Activated CD4-positive, CD25-positive, alpha-beta regulatory T cell treated with anti-CD3 and anti-CD28 coated beads, Interleukin-2, amount 50 U/mL, for 24 hours (primary cell): ENCODE results near the gene DHX57.
"Not testable (repeated sequence)": the region's sequence is repeated elsewhere in the genome, so short reads cannot be mapped to it uniquely, and the experiment has no call there.

Experiments used
- ATAC-seq, 2 donors: fragments of 150-1000 bp; cut with Tn5 transposase; one replicate each; pipeline ENCODE4 v1.10.0; 2021; ENCODE audit warnings: mild to moderate bottlenecking in 1 of 2, moderate library complexity in 1 of 2

The DHX57 gene

DNA sequence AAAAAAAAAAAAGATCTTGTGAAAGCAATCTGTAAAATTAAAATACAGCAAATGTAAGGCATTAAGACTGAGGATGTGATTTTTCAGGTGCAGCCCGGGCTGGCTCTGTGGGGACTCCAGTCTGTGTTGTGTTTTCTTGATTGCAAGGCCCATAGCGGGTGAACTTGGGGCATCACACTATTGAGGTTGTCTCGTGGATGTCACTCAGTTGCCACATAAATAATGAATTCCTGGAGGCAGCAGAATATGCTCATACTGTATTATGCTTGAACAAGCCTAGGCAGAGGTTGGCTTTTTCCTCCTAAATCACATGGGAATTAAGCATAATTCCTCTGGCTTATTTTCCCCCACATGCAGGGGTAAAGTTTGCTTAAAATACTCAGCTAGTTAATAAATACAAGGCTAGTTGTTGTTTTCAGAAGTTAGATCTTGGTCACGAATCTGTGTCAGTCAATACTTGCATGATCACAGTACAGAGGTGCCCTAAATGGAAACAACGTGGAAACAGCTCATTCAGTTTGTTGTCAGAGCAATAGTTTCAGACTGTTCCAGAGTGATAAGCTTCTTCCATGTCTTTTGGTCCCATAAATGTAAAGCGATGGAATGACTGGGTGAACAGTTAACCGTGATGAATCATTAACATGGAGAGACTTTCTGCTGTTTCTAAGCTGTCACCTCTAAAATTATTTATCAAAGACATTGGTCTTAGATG lies 81.3 kb downstream of the DHX57 start:
- no peak for ATAC-seq

DNA sequence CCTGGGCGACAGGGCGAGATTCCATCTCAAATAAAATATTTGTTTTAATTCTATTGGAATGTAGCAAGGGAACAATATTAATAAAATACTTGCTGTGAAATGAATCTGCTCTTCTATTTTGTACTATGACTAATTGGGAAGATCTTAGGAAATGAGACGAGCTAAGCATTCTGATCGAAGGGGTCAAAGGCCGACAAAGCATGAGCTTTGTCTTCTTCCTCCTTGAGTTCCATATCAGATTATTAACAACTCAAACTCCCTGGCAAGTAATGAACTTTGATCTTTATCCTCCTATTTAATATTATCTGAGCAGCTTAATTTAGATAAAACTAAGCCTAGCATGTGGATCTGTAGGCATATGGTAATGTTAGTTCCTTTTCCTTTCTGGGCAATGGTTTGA lies 82.2 kb downstream of the DHX57 start:
- ATAC-seq = no peak

GRCh38 chr2:38792751-38793150 lies 83.0 kb downstream of the DHX57 start:
- ATAC-seq = no peak

- ATAC-seq = not testable (repeated sequence)
Measured at GRCh38 chr2:38792321-38792720, 83.4 kb downstream of the DHX57 start.

- ATAC-seq = no peak
Measured at GRCh38 chr2:38791744-38792143, 84.0 kb downstream of the DHX57 start.

DNA sequence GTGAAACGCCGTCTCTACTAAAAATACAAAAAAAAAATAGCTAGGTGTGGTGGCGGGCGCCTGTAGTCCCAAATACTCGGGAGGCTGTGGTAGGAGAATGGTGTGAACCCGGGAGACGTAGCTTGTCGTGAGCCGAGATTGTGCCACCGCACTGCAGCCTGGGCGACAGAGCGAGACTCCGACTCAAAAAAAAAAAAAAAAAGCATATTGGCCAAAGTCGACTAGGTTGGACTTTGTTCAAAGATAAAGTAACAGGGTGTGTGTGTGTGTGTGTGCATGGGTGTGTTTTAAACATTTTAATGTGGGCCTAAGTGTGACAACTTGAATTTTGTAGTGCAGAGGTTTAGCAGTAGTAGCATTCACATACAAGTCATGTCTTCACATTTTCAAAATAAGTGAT lies 86.0 kb downstream of the DHX57 start:
- no peak for ATAC-seq

DNA sequence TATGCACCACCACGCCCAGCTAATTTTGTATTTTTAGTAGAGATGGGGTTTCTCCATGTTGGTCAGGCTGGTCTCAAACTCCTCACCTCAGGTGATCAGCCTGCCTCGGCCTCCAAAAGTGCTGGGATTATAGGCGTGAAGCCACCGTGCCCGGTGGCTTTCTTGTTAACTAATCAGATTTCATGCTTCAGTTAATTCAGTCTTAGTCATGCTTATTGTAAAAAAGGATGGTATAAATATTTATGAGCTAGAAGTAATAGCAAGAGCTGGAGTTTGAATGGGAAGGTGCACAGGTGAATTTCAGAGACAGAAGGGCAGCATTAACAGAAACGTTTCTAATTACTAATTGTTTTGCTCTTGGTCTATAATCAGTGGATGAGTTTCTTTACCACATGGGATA lies 87.4 kb downstream of the DHX57 start:
- no peak for ATAC-seq

DNA sequence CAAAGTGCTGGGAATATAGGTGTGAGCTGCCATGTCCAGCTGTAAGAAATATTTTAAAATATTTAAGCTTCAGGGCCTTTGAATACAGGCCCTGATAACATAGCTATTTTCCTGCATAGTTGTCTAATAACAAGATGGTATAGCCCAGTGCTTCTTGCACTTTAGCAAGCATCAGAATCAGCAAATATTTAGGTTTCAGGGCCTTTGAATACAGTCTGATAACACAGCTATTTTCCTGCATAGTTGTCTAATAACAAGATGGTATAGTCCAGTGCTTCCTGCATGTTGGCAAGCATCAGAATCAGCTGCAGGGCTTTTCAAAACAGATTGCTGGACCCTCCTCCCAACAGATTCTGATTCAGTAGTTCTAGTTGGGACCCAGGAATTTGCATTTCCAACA lies 92.1 kb downstream of the DHX57 start:
- no peak for ATAC-seq

GRCh38 chr2:38778687-38779082 lies 97.0 kb downstream of the DHX57 start:
- no peak for ATAC-seq

- ATAC-seq = no peak
Measured at GRCh38 chr2:38776531-38776930, 99.2 kb downstream of the DHX57 start.

- ATAC-seq = no peak
Measured at GRCh38 chr2:38775921-38776225, 99.9 kb downstream of the DHX57 start.

DNA sequence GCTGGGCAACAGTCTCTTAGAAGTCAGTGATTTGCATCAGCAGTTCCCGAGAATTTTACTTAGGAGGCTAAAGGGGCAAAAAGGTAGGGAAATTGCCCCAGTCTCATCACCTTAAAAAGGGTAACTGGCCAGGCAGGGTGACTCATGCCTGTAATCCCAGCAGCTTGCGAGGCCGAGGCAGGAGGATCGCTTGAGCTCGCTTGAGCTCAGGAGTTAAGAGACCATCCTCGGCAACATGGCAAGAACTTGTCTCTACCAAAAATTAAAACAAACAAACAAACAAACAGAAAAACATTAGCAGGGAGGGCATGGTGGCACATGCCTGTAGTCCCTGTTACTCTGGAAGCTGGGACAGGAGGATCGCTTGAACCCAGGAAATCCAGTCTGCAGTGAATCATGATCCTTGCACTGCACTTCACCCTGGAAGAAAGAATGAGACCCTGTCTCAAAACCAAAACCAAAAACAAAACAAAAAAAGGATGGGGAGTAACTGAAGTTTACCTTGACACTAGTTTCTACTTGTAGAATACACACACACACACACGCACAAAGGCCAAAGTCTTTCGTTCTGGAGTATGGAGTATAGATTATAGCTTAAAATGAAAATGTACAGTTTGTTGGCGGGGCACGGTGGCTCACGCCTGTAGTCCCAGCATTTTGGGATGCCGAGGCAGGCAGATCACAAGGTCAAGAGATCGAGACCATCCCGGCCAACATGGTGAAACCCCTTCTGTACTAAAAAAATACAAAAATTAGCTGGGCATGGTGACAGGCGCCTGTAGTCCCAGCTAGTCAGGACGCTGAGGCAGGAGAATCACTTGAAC lies 100.4 kb downstream of the DHX57 start:
- no peak for ATAC-seq

GRCh38 chr2:38771632-38772031 lies 104.1 kb downstream of the DHX57 start:
- ATAC-seq = no peak

GRCh38 chr2:38765551-38765950 lies 110.2 kb downstream of the DHX57 start:
- no peak for ATAC-seq

GRCh38 chr2:38765149-38765548 lies 110.6 kb downstream of the DHX57 start:
- no peak for ATAC-seq

GRCh38 chr2:38763728-38764127 lies 112.0 kb downstream of the DHX57 start:
- no peak for ATAC-seq

DNA sequence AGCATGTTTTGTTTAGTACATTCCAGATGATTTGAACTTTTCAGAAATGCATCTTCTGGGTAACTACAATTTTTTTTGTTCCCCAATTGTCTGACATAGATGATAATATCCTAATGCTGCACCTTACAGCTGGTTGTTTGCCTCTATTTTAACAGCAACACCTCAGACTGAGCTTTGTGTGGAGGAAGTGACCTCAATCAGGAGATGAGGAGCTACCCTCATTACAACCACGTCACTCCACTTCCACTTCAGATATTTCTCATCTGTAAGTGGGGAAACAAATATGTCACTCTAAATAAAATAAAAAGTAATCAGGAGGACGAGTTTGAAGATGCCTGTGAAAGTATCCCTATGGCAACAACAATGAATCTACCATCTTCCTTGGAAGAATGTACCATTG lies 112.5 kb downstream of the DHX57 start:
- ATAC-seq = peak in 1 of 2 donors; percentile 58

GRCh38 chr2:38755891-38756290 lies 119.8 kb downstream of the DHX57 start:
- ATAC-seq = not testable (repeated sequence)

DNA sequence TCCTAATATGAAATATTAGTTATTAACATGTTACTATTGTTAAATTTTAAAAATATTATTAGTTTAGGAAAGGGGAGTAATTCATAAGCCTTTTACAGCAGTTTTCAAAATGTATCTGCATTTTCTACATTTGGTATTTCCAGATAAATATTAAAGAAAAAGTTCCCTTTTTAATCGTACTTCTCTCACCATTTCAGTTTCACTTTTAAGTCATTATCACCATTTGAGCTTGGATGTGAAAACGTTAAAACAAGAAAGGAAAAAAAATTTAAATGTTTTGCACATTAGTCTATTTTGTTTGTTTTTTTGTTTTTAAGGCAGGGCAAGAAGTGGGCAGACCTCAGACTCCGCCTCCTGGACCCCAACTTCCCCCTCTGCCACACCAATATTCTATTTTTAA lies 121.2 kb downstream of the DHX57 start:
- no peak for ATAC-seq

DNA sequence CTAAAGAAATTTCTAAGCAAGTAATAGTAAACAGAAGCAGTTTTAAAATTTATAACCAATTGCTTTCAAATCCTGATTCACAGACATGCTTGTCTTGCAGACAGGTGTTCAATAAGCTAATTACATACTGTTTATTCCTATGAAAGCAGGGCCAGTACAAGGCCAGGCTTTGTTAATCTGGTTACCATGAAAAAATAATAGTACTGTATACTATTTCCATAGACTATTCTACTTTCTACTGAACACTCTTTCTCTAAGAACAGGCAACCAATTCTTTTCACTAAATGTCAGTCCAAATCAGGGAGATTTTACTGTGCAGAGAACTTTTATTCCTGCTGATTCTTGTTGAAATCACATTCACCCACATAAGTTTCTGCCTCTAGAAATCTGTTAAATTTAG lies 121.7 kb downstream of the DHX57 start:
- no peak for ATAC-seq

DNA sequence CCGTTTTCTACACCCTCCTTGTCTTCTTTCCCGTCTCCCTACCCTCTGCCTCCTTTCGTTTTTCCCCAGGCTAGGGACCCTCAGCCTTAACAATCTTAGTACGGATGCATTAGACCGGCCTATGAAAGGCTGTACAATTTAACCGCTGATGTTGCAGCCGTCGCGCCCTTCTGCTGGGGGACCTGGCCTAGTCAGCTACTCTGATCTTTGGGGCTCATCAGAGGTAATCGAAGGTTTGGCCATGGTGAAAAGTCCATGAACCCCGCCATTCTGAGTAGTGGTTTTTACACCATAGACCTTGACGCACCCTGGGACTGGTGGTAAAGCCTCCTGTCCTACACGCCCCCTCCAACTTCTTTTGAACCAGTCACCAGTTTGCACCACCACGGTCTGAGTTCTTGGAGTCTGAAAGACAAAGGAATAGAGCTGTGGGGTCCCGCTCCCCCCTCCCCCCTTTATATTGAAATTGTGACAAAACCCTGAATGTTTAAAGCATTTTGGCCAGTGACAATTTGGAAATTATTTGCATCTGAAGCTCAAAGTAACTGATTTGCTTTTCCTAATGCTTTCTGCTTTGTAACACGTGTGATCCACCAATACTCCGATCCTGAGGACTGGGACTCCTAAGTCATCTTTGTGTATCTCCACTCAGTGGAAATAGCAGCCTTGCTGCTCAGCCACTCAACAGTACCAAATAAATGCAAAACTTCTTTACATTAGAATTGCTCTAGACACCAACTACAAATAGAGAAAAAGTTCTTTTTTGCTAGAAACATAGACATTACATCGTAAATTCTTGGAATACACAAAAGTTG lies 123.9 kb downstream of the DHX57 start:
- ATAC-seq = peak; percentile 6 to 8

GRCh38 chr2:38750891-38751595 lies 124.7 kb downstream of the DHX57 start, which contains the start of gene SRSF7:
Gene SRSF7, minus strand, starts transcription at chr2:38751361. Its CDS starts 105 bp downstream, at chr2:38751256.
- ATAC-seq = peak; percentile 76 to 77
